Measurements from ENCODE around the gene CACNA2D4. TPM values are rescaled to one million over a fixed set of nuclear protein-coding genes. Genes with fewer than 3 reads are reported as not detected.

The CACNA2D4 gene
- total and polyA plus RNA-seq, 2 of the 13 experiments (the other 11 are each of a cell fraction or from before 2014, with no cell fraction given) = 14.2 to 136 TPM

DNA sequence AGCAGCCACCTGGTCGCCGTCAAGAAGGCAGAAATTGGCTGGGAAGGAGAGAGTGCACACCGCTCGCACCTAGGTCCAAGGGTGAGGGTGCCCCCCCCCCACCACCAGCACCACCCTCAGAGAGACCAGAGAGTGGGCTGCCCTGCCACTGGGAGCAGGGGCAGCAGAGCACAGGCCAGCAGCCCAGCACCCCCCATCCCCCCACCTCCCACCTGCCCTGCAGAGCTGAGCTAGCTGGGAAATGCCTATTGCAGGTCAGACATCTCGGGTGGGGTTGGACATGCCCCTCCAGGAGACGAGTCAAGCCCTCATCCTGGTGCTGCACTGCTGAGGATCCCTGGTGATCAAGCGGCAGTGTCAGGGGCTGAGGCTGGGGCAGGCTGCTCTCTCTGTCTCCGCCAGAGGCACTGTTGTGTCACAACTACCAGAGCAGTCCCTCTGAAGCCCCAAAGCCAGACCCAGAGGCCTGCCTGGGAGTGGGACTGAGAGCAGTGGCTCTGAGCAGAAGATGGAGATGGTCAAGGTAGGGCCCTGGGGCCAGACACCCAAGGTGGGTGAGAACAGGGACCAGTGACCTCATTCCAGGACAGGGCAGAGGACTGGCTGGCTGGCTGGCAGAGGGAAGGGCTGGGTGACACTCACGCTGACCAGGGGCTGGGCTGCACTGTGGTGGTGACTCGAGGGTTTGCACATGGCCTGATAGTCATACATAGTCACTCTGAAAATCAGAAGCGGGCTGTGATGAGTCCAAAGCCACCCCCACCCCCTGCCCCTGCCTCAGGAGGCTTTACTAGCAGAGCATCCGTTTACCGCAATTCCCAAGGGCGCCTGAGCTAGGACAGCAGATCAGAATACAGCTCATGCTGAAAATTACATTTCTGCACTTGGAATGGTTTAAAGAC is 117.8 kb downstream of the CACNA2D4 start (continued):
- TF ChIP-seq, protein P1, sequence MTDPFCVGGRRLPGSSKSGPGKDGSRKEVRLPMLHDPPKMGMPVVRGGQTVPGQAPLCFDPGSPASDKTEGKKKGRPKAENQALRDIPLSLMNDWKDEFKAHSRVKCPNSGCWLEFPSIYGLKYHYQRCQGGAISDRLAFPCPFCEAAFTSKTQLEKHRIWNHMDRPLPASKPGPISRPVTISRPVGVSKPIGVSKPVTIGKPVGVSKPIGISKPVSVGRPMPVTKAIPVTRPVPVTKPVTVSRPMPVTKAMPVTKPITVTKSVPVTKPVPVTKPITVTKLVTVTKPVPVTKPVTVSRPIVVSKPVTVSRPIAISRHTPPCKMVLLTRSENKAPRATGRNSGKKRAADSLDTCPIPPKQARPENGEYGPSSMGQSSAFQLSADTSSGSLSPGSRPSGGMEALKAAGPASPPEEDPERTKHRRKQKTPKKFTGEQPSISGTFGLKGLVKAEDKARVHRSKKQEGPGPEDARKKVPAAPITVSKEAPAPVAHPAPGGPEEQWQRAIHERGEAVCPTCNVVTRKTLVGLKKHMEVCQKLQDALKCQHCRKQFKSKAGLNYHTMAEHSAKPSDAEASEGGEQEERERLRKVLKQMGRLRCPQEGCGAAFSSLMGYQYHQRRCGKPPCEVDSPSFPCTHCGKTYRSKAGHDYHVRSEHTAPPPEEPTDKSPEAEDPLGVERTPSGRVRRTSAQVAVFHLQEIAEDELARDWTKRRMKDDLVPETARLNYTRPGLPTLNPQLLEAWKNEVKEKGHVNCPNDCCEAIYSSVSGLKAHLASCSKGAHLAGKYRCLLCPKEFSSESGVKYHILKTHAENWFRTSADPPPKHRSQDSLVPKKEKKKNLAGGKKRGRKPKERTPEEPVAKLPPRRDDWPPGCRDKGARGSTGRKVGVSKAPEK (CRISPR knock-in tag; IDR thresholded peaks at IDR 0.05; ENCODE audit: borderline replicate concordance) = no peak
- TF ChIP-seq, protein P2, sequence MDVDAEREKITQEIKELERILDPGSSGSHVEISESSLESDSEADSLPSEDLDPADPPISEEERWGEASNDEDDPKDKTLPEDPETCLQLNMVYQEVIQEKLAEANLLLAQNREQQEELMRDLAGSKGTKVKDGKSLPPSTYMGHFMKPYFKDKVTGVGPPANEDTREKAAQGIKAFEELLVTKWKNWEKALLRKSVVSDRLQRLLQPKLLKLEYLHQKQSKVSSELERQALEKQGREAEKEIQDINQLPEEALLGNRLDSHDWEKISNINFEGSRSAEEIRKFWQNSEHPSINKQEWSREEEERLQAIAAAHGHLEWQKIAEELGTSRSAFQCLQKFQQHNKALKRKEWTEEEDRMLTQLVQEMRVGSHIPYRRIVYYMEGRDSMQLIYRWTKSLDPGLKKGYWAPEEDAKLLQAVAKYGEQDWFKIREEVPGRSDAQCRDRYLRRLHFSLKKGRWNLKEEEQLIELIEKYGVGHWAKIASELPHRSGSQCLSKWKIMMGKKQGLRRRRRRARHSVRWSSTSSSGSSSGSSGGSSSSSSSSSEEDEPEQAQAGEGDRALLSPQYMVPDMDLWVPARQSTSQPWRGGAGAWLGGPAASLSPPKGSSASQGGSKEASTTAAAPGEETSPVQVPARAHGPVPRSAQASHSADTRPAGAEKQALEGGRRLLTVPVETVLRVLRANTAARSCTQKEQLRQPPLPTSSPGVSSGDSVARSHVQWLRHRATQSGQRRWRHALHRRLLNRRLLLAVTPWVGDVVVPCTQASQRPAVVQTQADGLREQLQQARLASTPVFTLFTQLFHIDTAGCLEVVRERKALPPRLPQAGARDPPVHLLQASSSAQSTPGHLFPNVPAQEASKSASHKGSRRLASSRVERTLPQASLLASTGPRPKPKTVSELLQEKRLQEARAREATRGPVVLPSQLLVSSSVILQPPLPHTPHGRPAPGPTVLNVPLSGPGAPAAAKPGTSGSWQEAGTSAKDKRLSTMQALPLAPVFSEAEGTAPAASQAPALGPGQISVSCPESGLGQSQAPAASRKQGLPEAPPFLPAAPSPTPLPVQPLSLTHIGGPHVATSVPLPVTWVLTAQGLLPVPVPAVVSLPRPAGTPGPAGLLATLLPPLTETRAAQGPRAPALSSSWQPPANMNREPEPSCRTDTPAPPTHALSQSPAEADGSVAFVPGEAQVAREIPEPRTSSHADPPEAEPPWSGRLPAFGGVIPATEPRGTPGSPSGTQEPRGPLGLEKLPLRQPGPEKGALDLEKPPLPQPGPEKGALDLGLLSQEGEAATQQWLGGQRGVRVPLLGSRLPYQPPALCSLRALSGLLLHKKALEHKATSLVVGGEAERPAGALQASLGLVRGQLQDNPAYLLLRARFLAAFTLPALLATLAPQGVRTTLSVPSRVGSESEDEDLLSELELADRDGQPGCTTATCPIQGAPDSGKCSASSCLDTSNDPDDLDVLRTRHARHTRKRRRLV (CRISPR knock-in tag; IDR thresholded peaks at IDR 0.05) = no peak
